AG08395 (cell line): ENCODE results near the gene KIF2C.
"Not testable (repeated sequence)": the region's sequence is repeated elsewhere in the genome, so short reads cannot be mapped to it uniquely, and the experiment has no call there.

Experiments
- DNase-seq: peaks from one replicate; pipeline ENCODE4 v3.0.0; 2012; ENCODE audit warnings: mixed read lengths, low spot score

The KIF2C gene

GRCh38 chr1:44798481-44799365 is 59.1 kb downstream of the KIF2C start:
- DNase-seq: no peak

GRCh38 chr1:44799770-44800584 is 60.3 kb downstream of the KIF2C start, which contains the start of gene PLK3:
TSS of gene PLK3 (plus strand) at chr1:44800377. CDS start at chr1:44800464, 87 bp downstream.
- peak; percentile 98 for DNase-seq

- DNase-seq: no peak
These were observed 62.1 kb downstream of the KIF2C start for GRCh38 chr1:44801491-44802305.

- DNase-seq: no peak
These were observed 62.8 kb downstream of the KIF2C start for GRCh38 chr1:44802306-44803061.

- DNase-seq: no peak
These were observed 63.4 kb downstream of the KIF2C start for GRCh38 chr1:44803062-44803311.

GRCh38 chr1:44803312-44804095 is 63.9 kb downstream of the KIF2C start:
- DNase-seq: no peak

- DNase-seq: no peak
These were observed 65.8 kb downstream of the KIF2C start for GRCh38 chr1:44805311-44806024.

- no peak for DNase-seq
These were observed 66.5 kb downstream of the KIF2C start for GRCh38 chr1:44806025-44806703.

GRCh38 chr1:44806704-44807363 is 67.2 kb downstream of the KIF2C start, which contains the start of gene DYNLT4:
TSS of gene DYNLT4 (minus strand) at chr1:44807351. CDS start at chr1:44806668, 683 bp downstream.
- no peak for DNase-seq

- DNase-seq: peak; percentile 96
These were observed 67.9 kb downstream of the KIF2C start for GRCh38 chr1:44807364-44808062.

- DNase-seq: peak; percentile 91
These were observed 68.7 kb downstream of the KIF2C start, which contains the start of gene BTBD19 for GRCh38 chr1:44808063-44808937. TSS of gene BTBD19 (plus strand) at chr1:44808523. CDS start at chr1:44808821, 298 bp downstream.

- peak; percentile 43 for DNase-seq
These were observed 69.6 kb downstream of the KIF2C start for GRCh38 chr1:44808938-44809917.

GRCh38 chr1:44810101-44810761 is 70.6 kb downstream of the KIF2C start:
- DNase-seq: no peak

- not testable (repeated sequence) for DNase-seq
These were observed 71.1 kb downstream of the KIF2C start for GRCh38 chr1:44810762-44811105.

GRCh38 chr1:44811234-44811633 is 71.6 kb downstream of the KIF2C start:
- no peak for DNase-seq
